Measurements from ENCODE around the gene HCK.

- no peak for TF ChIP-seq CTCF (conservative IDR thresholded peaks at IDR 0.05 in 1 of 2, IDR thresholded peaks at IDR 0.05 in 1 of 2; ENCODE audit: extremely low read depth in 1 of 2, insufficient read depth in 1 of 2, low read depth in 1 of 2, low read length in 2 of 2)
- no peak for TF ChIP-seq EZH2 (IDR thresholded peaks at IDR 0.05; ENCODE audit: borderline replicate concordance, low read length)
Measured at GRCh38 chr20:32080783-32081182, 28.7 kb downstream of the HCK start.

Data from mammary epithelial cell (primary cell).